Measurements from ENCODE around the gene ADGRA1.

GRCh38 chr10:133100706-133101415 lies 13.1 kb downstream of the ADGRA1 start:
- TF ChIP-seq EZH2 (IDR thresholded peaks at IDR 0.05; ENCODE audit: insufficient read depth, poor library complexity, severe bottlenecking), result no peak
- no peak for TF ChIP-seq EZH2phosphoT487 (IDR thresholded peaks at IDR 0.05; ENCODE audit: insufficient read depth, low read depth)
